Measurements from ENCODE around the gene EMX1. TPM values are rescaled to one million over a fixed set of nuclear protein-coding genes. Genes with fewer than 3 reads are reported as not detected.

Gene EMX1
- polyA plus RNA-seq, 3 donors = not detected

- H3K4me2 ChIP-seq (replicated peaks; ENCODE audit: extremely low read depth, low read length, poor library complexity, severe bottlenecking) = no peak overlapping the region
- H3K4me1 Mint-ChIP-seq = peaks cover 23% of the 10 kb centered on the region
- H3K27me3 ChIP-seq (ENCODE audit: control insufficient read depth in 2 of 2, insufficient read depth in 2 of 2, low read length in 2 of 2) = no peaks in the 10 kb centered on the region
- H3K36me3 ChIP-seq (replicated peaks in 1 of 2; ENCODE audit: control insufficient read depth in 1 of 2, insufficient read depth in 2 of 2, low read length in 2 of 2) = peaks cover 10 to 69% of the 10 kb centered on the region in 2 donors
- DNase-seq = peak; percentile 23 to 48 (median 46)
- peaks cover 47 to 86% of the 10 kb centered on the region in 2 donors for H3K36me3 Mint-ChIP-seq
- intact Hi-C loops (cut with micrococcal nuclease) = no loop called here
- TF ChIP-seq CTCF (IDR thresholded peaks at IDR 0.05) = peak; percentile 89
- no peak overlapping the region for H3K4me3 ChIP-seq (replicated peaks in 1 of 3; ENCODE audit: low read depth in 2 of 3, low read length in 3 of 3)
- no peaks in the 10 kb centered on the region for H3K9me3 ChIP-seq (replicated peaks in 1 of 2; ENCODE audit: control insufficient read depth in 1 of 2, insufficient read depth in 1 of 2, low read length in 2 of 2)
- H3K27ac Mint-ChIP-seq = peak overlapping the region in 1 of 7 donors; percentile 41
- peaks cover 0 to 3% (median 0%) of the 10 kb centered on the region in 3 donors for H3K27me3 Mint-ChIP-seq (ENCODE audit: low read depth in 3 of 3)
- no peak overlapping the region for H2AFZ ChIP-seq (ENCODE audit: insufficient read depth, low read depth, low read length, poor library complexity, severe bottlenecking)
- H3K9ac ChIP-seq (ENCODE audit: insufficient read depth, low read length, poor library complexity, severe bottlenecking) = no peak overlapping the region
- no peak overlapping the region for H3K4me3 Mint-ChIP-seq
- peaks cover 15% of the 10 kb centered on the region for H4K20me1 ChIP-seq (ENCODE audit: insufficient read depth, low read length)
- no peaks in the 10 kb centered on the region for H3K79me2 ChIP-seq (ENCODE audit: insufficient read depth, low read length)
- H3K9me3 Mint-ChIP-seq = peaks cover 0 to 4% (median 0%) of the 10 kb centered on the region in 7 donors
- no peak overlapping the region for H3K27ac ChIP-seq (ENCODE audit: low read depth in 1 of 2, low read length in 2 of 2)
- peaks cover 10 to 13% of the 10 kb centered on the region in 2 donors for H3K4me1 ChIP-seq (ENCODE audit: control insufficient read depth in 1 of 2, insufficient read depth in 2 of 2, low read length in 2 of 2)
- 82% methylated on average over 6 of the region's 12 CpGs for WGBS (ENCODE audit: insufficient coverage)
Observed at GRCh38 chr2:72973566-72974435, 56.5 kb downstream of the EMX1 start.

GRCh38 chr2:72974436-72974754 lies 57.1 kb downstream of the EMX1 start:
- no peaks in the 10 kb centered on the region for H3K9me3 ChIP-seq (replicated peaks in 1 of 2; ENCODE audit: control insufficient read depth in 1 of 2, insufficient read depth in 1 of 2, low read length in 2 of 2)
- no peak for DNase-seq
- intact Hi-C loops (cut with micrococcal nuclease) = no loop called here
- no peak overlapping the region for H2AFZ ChIP-seq (ENCODE audit: insufficient read depth, low read depth, low read length, poor library complexity, severe bottlenecking)
- Mint-ChIP-seq H3K27me3 (ENCODE audit: low read depth in 3 of 3) (peaks cover 0 to 3% (median 0%) of the 10 kb centered on the region in 3 donors), H3K36me3 (peaks cover 45 to 80% of the 10 kb centered on the region in 2 donors), H3K9me3 (peaks cover 0 to 4% (median 0%) of the 10 kb centered on the region in 7 donors), H3K27ac (peak overlapping the region in 1 of 7 donors; percentile 4), H3K4me1 (peaks cover 29% of the 10 kb centered on the region), H3K4me3 (no peak overlapping the region)
- peaks cover 15% of the 10 kb centered on the region for H4K20me1 ChIP-seq (ENCODE audit: insufficient read depth, low read length)
- H3K27ac ChIP-seq (ENCODE audit: low read depth in 1 of 2, low read length in 2 of 2) = no peak overlapping the region
- H3K4me3 ChIP-seq (replicated peaks in 1 of 3; ENCODE audit: low read depth in 2 of 3, low read length in 3 of 3) = no peak overlapping the region
- H3K79me2 ChIP-seq (ENCODE audit: insufficient read depth, low read length) = no peaks in the 10 kb centered on the region
- 100% methylated on average over 1 of the region's 2 CpGs for WGBS (ENCODE audit: insufficient coverage)
- no peak overlapping the region for H3K4me2 ChIP-seq (replicated peaks; ENCODE audit: extremely low read depth, low read length, poor library complexity, severe bottlenecking)
- H3K36me3 ChIP-seq (replicated peaks in 1 of 2; ENCODE audit: control insufficient read depth in 1 of 2, insufficient read depth in 2 of 2, low read length in 2 of 2) = peaks cover 10 to 65% of the 10 kb centered on the region in 2 donors
- no peak for TF ChIP-seq CTCF (IDR thresholded peaks at IDR 0.05)
- peaks cover 16 to 19% of the 10 kb centered on the region in 2 donors for H3K4me1 ChIP-seq (ENCODE audit: control insufficient read depth in 1 of 2, insufficient read depth in 2 of 2, low read length in 2 of 2)
- no peak overlapping the region for H3K9ac ChIP-seq (ENCODE audit: insufficient read depth, low read length, poor library complexity, severe bottlenecking)
- H3K27me3 ChIP-seq (ENCODE audit: control insufficient read depth in 2 of 2, insufficient read depth in 2 of 2, low read length in 2 of 2) = no peaks in the 10 kb centered on the region

Measured in CD14-positive monocyte (primary cell).